Activated CD8-positive, alpha-beta memory T cell treated with anti-CD3 and anti-CD28 coated beads, Interleukin-2, amount 50 U/mL, for 1 hour (primary cell): Measurements from ENCODE around the gene UTRN.

ENCODE experiments used
- DNase-seq: peaks from one replicate; pipeline ENCODE4 v3.0.0-alpha.2; 2020; ENCODE audit errors: extremely low read depth

Gene UTRN

DNA sequence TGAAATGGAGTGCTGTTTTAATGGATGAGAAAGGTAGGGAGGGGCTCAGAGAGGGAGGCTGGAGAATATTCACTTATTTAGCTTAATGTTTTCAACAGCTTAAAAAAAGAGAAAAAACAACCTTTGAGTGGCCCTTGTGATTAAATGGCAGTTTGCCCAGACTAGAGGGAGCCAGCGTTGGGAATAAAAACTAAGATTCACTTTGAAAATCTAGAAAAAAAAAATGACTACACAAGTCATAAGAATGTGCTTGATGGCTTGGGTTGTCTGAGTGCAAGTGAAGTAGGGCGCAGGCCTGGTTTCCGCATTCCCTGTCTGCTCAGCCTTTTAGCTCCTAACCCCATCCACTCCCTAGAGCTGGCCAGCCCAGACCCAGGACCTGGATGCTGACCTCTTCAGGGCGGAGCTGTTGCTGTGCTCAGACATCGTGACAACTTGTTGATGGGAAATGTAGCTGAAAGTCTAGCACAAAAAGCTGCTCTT, 28.9 kb downstream of the UTRN start:
- DNase-seq: no peak

DNA sequence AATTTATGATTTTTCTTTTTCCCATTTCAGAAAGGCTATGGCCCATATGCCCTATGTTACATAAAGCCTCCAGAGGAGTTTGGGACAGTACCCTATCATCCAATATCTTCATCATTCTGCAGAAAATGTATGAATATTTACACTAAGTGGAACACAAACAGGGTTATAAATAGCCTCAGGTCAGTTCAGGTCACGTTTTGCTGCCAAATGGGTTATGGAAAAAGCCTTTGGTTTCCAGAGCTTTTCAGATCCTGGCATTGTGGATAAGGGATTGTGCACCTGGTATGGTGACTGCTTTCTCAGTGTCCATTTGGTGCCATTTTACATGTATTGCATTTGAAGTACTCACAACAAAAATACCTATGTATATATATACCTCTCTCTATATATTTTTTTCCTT, 29.4 kb downstream of the UTRN start:
- DNase-seq: no peak

DNA sequence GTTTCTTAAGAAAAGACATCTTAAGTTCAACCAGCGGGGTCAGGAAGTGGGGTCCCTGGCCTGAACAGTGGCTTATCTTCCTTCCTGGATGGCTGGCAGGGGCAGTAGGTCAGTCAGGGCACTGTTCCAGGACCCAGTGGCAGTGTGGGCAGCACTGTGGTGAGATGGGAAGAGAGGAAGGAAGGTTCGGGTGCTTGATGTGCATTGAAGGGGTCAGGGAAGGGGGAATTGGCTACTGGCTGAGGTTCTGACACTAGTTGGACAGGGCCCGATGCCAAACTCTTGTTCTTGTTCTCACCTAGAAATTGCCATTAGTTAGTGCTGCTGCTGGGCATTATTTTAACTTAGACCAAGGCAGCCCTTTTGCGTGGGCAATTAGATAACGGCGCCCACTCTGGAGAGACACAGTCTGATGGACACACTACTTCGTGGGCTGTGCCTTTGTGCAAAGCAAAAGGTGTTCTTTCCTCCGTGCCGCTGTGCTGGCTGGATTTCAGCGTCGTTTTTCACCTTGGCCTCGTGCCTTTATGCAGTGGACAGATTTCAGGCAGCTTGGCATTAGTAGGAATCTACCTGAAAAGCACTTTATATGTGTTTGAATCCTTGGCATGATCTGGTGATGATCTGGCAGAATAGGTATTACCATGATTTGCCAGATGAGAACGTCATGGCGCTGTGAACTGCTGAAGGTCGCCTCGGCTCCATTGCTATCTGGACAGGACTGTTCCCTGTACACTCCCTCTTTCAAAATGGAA, 30.3 kb downstream of the UTRN start:
- DNase-seq: no peak

DNA sequence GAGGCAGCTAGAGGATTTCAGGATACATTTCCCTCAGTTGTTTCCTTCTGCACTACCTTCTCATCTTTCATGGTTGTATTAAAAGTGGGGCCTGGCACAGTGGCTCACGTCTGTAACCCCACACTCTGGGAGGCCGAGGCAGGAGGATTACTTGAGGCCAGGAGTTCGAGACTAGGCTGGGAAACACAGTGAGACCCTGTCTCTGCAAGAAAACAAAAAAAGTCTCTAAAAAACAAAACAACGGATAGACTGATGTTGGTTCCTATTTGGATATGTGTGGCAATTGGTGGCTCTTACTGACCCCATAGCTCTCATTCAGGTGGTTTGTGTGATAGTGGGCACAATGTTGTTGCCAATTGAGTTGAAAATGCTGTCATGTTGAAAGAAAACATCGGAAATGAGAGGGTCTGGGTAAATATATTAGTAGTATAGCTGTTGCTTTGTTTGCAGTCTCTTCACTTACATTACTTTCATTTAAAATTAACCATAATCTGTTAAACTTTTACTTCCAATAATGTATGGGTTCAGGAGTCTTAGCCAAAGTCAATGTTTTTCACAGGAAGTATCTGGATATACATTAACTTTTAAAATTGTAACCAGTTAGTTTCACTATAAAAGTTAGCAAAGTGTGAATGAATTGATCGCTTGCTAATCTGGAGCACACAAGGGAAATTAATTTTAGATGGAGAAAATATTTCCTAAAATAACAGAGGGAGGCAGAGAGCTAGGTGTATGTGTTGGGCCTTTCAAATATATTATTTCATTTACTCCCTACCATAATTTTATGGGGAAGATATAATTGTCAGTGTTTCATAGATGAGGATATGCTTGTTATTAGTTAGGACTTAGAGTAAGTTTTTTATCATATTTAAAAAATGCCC, 31.1 kb downstream of the UTRN start:
- no peak for DNase-seq

DNA sequence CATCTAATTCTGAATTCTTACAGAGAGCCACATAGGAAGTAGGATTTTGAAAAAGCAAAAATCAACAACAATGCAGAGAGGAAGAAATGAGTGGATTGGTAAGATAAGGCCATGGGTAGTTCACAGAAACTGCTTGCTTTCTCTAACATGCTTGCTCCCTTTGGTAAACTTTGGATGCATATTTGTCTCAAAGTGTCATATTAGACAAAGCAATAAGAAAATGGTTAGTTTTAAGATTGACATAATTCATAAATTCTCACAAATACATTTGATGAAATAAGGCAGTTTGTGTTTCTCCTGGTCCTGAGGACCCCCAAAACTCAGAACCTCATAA, 31.7 kb downstream of the UTRN start:
- DNase-seq: no peak

DNA sequence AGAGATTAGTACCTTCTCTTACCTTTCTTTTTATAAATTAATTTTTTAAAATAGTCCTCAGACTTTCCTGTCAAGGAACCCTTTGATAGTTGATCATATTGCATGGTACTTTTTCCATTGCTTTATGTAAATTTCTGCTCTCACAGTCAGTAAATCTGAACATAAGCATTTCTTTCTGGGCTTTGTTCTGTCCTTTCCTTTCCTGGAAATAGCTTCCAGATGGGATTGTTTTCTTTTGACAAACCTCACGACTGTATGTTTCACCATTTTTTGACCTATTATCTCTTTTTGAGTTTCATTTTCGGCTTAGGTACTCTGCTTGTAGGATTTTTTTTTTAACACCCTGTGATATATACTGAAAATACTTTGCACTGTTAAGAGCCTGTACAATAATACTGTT, 32.6 kb downstream of the UTRN start:
- DNase-seq: no peak

DNA sequence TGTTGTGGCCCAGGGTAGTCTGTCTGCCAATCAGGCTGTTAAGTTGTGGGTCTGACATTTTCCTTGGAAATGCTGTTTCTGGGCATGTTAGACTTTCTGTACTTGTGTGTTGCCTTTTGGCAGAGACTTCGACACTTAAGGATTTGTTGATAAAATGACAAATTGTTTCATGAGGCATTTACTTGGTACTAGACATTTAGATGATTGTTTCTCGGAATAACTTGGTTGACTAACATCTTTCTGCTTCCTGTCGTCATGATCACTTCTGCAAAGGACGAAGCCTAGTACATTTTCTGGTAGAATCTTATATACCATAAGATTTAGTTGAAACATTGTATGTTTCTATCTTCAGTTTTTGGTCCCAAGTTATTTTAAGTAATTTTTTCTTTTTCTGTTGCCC, 34.1 kb downstream of the UTRN start:
- no peak for DNase-seq

DNA sequence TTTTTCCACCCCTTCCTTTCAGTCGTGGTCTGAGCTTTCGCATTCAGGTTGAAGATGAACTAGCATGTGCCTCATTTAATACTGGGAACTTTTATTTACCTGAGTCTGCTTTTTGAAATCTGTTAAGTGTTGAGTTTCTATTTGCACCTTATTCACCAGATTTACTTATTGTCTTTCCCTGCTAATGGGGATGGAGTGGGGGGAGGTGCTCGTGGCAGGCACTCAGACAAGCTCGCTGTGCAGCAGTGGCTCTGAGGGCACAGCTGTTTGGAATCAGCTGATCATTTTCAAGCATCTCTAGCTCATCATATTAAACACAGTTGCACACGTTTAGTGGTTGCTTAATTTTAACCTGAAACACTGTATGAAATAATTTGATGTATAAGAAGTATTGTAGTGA, 35.6 kb downstream of the UTRN start:
- DNase-seq: no peak

DNA sequence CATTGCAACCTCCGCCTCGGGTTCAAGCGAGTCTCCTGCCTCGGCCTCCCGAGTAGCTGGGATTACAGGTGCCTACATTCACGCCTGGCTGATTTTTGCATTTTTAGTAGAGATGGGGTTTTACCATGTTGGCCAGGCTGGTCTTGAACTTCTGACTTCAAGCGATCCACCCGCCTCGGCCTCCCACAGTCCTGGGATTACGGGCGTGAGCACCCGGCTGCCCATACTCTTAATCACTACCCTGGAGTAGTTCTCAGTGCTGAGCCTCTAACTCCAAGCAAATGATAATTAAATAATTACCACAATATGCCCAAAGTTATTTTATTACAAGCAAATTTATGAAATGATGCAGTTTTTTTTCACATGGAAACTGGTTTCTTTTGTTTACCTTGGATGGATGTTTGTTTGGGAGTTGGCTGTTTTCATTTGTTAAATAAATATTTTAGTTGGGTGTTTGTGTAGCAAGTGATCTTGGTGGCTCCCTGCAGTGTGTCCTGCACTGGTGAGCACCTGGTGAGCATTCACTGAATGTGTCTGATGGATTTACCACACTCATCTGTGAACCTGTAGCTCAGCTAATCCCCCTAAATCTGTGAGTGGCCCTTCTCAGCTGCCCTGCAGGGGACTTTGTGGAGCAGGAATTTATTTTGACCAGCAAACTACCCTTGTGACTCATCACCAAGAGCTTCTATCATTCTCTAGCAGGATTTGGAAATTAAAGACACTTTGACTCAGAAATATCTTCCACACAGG, 36.9 kb downstream of the UTRN start:
- DNase-seq: no peak

DNA sequence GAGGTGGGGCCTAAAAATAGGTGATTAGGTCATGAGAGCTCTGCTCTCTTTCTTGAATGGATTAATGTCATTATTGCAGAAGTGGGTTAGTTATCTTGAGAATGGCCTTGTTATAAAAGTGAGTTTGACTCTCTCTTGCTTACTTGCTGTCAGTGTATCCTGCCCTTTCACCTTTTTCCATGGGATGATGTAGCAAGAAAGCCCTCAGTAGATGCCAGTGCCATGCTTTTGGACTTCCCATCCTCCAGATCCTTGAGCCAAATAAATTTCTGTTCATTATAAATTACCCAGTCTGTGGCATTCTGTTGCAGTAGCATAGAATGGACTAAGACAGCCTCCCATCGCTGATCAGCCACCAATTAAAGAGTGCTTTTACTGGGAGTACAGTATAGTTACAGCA, 40.1 kb downstream of the UTRN start:
- no peak for DNase-seq

DNA sequence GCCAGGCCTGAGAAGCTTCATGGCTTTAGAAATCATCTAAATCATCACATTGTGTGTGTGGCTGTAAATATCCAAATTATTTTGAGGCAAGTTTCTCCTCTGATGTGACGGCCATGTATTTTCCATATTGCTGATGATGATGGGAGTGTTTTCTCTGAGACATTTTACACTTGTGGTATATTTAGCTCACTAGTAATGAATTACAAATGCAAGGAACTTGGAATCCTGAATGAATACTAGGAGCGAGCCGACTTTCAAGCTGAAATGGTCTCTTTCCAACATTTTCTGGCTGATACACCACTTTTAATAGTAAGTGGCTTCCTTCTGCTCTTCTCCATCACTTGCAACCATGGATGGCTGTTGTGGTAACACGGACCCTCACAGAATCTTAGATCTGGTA, 41.3 kb downstream of the UTRN start:
- DNase-seq: no peak

DNA sequence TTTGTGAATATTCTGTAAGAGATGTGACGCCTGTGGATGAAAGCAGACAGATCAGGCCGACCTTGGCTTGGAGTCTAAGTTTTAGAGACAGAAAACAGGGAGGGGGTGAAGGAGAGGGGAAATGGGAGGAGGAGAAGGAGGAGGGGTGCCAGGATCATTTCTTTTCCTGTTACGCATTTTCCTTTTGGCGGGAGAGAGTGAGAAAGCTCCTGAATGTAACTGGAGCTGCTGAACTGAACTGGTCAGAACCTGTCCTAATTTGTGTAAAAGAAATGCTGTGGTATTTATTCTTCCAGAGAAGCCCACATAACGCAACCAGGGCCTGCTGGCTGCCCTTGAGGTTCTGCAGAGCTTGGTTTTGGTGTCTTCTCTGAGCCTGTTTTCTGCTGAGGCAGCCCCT, 41.9 kb downstream of the UTRN start:
- DNase-seq: no peak

DNA sequence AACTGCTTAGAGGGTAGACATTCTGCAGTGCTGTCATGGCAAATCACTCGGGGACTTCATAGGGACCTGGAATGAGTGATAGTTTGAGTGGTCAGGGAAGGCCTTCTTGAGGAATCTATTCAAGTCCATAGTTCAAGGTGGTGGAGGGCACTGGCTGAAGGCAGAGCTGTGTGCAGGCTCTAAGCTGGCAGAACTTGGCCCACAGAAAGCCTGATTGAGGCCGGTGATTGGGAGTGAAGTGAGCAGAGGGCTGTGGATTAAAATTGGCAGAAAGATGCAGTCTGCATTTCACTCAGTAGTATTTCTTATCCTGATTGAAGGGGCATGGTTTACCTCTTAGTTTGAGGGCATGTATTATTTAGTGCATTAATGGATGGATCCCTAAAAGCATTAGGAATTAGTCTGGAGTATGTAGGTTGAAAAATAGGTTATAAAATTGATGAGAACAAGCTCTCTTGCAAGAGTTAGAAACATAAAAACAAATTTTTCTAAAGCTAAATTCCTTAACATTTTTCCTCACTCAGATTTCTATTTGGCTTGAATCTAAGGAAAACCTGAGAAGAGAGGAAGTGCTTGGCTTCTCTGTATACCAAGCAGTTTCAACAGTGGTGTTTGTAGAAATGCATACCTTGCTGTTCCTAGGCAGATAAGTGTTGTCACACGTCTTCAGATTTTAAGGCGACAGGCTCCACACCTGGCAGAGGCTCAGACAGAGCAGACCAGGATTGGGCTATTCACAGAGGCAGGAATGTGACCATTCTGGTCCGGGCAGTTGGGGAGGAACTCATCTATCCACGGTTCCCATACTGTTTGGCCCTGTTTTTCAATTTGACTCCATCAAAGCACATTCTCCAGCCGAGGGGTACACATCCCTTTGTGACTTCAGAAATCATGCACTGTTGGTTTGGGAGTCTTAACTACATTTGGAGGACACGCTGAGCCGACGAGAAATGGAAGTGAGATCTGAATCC, 45.2 kb downstream of the UTRN start:
- no peak for DNase-seq

DNA sequence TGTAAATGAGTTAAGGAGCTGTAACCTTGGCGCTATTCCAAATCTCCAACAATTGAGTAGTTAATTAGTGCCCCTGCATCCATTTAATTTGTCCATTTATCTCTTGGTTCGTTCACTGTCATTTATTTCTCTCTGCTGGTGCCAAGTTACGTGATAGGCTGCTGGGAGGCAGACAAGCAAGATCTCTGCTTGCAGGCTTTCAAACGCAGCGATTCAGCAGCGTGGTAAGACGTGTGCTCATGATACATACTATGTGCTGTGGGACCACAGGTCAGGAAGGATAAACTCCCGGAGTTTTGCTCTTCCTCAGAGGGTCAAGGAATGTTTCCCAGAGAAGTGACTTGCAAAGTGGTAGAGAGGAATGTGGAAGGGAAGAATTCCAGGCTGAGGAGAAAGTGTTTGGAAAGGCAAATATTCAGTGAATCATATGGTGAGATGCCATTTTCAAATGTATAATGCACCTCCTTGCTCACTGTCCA, 46.4 kb downstream of the UTRN start:
- DNase-seq: no peak

DNA sequence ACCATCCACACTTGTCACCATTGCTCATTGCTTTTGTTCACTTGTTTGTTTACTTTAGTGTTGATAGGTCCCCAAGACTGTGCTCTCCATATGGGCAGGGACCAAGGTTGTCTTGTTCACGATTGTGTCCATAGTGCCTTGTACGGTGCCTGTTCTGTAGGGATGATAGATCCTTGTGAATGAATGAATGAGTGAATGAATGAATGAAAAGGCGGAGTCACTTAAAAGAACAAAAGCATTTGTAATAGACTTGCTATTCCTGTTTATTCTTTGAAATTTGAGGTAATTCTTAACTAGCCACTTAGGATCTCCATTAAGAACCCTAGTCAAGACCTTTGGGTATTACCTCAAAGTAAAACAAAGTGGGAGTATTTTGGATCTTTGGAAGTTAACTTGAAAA, 47.0 kb downstream of the UTRN start:
- no peak for DNase-seq

DNA sequence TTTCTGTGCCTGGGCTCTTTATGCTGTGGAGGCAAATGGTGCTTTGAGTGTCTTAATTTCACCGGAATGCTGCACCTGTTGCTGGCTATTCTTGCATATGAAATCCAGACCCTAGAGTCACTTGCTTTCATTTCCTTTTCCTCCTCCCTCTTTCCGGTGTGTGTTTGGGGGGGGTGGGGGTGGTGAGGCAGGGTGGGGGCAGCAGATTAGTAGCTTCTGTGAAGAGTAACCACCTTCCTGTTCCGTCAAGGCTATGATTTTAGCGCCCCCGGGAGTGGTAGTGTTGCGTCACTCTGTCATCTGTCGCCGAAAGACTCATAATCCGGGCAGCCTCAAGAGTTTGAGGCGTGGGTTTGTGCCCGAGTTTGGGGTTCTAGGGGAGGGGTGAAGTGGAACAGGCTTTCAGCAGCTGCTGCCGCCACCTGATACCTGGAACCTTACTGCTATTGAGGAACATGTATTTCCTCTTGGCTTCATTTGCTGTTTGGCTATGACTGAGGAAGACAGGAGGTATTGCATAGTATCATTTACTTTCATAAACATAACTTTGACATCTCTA, 49.1 kb downstream of the UTRN start:
- peak; percentile 79 for DNase-seq
